Measurements from ENCODE around the gene DNAJC12.
"Not testable (repeated sequence)": the region's sequence is repeated elsewhere in the genome, so short reads cannot be mapped to it uniquely, and the experiment has no call there.

Gene DNAJC12

DNA sequence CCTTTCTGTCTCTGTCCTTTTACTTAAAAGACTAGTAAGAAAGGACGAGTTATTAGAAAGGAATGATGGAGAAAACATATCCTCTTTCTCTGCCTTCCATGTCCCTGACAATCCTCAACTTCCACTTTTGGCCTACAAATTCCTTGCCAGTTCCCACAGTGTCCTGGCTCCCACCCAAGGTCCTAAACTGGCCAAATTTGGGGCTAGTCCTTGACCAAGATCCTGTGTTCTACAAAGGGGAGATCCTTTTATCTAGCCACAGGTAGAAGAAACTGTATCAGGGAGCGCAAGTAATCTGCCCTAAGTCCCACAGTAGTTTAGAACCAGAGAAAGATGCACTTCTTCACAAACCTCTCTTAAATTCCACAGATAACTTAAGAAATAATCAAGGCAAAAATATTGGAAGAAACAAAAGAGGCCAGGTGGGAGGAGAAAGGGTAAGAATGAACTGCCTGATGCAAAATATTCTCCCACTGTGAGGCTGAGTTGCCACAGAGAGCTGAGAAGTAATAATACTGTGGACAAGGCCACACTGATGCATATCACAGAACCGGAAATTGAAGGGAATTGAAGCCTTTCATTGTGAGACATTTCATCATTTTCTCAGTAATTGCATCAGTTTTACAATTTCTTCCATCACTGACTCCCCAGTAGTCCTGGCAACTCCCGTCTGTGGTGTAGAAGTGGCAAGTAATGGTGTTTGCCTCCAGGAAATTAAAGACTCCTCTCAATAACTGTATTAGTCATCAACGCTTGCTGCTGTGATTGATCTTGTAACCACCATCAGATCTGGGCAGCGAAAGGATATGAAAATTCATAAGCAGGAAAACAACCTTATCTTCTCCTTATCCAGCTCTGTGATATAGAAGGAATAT lies 47.2 kb downstream of the DNAJC12 start:
- no peak for DNase-seq

DNA sequence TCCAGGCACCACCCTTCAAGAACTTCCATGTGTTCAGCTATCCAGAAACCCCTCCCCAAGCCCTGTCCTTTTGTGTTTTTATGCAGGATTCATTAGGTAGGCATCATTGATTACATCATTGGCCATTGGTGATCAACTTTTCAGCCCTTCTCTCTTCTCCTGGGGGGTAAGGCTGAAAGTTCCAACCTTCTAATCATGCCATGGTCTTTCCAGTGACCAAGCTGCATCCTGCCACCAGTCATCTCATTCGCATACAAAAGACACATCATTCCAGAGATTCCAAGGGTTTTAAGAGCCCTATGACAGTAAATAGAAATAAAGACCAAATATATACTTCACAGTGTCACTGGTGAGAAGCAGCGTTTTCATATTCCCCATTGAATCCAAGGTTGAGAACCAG lies 48.2 kb downstream of the DNAJC12 start:
- no peak for DNase-seq

DNA sequence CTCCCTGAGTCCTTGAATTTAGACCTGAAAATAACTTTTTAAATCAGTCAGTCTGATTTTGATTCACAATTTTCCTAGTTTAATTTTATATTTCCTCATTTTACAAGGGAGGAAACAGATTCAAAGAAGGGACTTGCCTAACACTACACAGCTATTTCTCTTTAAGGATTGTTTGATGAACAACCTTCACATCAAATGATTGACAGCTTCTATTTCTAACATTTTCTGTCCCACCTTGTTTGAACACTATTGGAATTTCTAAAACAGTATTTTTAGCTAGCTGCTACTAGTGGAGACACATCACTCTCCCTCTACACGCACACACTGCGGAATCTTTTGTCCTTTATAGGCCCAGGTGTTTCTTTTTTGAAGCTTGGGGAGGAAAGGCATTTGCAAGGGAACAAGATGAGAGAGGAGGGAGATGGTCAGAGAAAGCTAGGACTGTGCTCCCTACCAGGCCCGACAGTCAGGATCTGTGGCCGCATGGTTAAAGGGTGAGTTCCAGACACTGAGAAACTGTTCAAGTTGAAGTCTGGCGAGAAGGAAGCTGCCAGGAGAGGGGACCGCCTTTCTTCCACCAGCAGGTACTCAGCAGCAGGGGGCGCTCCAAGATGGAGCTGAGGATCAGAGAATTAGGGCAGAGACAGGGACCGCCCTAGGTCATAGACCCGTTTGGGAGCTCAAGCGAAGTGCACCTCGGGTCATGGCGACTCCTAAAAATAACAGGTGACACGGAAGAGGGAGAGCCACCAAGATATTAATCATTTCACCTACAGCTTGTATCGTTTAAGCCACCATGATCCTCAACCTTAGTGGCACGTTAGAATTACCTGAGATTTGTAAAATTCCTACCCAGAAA lies 49.7 kb downstream of the DNAJC12 start:
- no peak for DNase-seq

DNA sequence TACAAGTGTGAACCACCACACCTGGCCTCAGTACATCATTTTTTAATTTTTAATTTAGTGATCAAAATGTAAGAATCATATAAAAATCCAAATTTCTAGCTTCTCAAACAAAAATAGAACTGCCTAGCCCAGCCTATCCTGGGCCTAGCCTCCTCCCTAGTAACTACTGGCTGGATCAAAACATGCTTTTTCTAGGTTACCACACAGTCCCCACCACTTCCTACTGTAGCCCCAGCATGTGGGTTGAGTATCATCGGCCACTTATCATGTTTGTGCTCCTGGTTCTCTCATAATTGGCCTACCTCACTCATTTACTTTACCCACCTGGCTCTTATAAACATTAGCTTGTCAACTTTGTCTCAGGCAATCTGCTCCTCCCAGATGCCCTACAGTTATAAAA lies 52.9 kb downstream of the DNAJC12 start:
- peak; percentile 10 for DNase-seq

DNA sequence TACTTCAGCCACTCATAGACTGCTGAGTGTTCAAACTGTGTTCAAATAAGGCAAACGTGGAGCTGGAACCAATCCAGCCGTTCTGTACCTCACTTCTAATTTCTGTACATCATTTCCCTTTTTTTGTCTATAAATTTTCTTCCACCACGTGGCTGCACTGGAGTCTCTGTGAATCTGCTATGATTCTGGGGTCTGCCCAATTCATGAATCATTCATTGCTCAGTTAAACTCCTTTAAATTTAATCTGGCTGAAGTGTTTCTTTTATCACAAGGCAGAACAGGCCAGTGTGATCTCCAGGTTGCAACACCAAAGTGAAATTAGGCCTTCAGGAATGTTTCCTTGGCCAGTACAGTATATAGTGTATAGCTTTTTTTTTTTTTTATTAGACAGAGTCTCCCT lies 53.5 kb downstream of the DNAJC12 start:
- no peak for DNase-seq

DNA sequence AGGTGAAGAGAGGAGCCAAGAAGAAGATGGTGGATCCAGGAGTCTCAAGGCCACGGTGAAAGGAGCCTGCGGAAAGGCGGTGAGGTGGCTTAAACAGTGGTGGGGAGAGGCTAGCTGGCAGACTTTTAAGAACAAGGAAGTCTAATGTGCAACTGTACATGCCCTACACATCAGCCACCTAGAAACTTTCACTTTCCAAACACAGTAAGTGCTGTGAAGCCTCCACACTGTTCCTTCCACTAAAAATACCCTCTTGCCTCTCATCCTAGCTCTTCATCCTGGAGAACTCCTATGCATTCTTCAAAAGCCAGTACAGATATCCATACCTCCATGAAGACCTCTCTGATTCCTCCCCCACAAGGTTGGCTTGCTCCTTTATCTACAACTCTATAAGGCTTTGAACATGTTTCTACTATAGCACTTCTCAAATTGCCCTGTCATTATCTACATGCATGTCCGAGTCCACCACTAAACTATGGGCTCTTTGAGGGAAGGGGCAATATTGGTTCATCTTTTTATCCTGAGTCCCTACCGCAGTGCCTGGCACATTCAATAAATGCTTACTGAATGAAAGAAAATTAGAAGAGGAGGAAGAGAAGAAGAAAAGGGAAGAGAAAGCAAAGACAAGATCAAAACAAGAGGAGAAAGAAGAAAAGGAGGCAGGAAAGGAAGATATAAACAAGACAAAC lies 54.2 kb downstream of the DNAJC12 start:
- DNase-seq, result no peak

DNA sequence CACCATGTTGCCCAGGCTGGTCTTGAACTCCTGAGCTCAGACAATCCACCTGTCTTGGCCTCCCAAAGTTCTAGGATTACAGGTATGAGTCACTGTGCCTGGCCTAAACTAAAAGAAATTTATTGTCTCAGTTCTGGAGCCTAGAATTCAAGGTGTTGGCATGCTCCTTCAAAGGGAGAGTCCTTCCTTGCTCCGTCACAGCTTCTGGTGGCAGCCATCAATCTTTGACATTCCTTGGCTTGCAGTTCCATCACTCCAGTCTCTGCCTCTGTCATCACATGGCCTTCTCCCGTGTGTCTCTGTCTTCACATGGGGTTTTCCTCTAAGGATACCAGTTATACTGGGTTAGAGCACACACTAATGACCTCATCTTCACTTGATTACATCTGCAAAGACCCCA lies 55.5 kb downstream of the DNAJC12 start:
- DNase-seq, result no peak

DNA sequence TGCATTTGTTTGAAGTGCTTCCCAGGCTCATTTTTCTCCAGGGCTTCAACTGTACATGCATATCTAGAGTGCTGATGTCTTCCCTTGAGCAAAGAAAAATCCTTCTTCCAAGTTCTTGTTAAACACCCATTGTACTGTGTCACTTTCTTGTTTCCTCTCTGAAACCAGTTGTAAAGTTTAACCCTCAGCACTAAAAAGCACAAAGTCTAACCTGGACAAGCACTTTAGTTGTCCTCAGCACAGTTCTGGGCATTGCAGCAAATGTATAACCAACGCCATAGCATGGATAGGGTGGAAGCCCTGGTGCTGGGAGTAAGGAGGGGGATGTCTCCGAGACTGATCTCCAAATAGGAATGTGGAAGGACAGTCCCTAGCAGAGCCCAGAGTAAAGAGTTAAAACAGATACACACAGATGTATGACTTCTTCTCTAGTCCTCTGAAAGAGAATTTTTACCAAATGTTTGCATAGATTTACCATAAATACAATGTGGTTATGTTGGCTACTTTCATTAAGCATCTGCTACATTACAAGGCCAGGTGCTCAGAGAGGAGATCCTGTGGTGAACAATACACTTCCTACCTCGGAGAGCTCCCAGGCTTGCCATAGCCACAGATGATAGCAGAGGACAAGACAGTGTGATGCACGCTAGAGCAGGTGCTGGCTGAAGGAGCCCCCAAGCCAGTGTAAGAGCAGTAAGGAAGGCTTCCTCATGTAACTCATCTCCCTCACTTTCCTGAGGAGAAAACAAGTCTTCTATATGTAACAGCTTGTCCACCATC lies 57.0 kb downstream of the DNAJC12 start:
- no peak for DNase-seq

DNA sequence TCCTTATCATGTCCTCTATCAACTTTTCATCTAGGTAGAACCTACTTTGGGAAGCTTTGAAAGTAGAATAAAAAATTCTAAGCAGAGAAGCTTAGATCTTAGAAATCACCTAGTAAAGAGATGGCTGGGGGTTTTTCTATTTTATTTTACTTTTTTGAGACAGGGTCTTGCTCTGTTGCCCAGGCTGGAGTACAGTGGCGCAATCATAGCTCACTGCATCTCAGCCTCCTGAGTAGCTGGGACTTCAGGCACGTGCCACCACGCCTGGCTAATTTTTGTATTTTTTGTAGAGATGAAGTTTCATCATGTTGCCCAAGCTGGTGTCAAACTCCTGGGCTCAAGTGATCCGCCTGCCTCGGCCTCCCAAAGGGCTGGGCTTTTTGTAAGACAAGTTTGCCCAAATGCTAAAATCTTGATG lies 57.8 kb downstream of the DNAJC12 start:
- DNase-seq, result not testable (repeated sequence)

DNA sequence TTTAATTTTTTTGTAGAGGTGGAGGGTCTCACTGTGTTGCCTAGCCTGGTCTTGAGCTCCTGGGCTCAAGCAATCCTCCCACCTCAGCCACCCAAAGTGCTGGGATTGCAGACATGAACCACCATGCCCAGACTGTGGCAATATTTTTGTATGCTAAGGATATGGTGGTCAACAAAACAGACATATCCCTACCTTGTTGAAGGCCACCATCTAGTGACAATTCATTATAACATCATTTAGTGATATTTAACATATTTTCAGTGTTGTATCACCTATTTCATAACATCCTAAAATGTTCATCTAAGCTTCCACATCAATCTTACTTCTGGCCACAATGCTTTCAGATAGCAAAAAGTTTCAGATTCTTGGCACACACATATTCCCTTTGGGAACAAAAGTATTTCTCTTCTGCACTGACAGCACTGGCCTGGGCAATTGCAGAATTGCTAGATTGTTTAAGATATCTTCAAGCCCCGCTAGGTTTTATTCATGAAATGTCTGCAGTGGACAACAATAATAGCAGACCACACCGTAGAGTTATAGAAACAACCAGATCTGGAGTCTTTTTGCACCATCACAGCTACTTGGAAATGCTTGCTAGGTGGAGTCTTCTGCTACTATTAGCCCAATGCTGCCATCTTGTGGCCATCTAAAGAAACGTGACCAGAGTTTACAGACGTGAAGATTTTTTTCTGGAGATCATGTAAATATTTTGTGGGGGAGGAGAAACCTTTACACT lies 58.4 kb downstream of the DNAJC12 start:
- DNase-seq, result peak; percentile 8

DNA sequence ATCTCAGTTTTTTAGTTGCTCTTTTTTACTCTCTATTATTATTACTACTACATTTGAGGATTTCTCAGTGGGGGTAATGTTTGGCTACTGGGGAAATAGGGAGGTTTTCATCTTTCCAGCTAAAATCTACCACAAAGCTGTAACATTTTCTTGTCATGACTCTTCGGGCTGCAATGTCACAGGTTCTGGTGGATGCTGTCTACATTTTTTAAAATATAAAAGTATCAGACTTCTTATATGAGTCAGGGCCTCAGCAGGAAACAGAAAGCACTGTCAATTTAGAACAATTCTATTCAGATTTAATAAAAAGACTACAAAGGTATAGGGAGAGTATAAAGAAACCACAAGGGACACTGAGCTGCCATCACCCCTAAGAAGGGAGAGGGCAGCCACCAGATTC lies 61.6 kb downstream of the DNAJC12 start:
- DNase-seq, result no peak

DNA sequence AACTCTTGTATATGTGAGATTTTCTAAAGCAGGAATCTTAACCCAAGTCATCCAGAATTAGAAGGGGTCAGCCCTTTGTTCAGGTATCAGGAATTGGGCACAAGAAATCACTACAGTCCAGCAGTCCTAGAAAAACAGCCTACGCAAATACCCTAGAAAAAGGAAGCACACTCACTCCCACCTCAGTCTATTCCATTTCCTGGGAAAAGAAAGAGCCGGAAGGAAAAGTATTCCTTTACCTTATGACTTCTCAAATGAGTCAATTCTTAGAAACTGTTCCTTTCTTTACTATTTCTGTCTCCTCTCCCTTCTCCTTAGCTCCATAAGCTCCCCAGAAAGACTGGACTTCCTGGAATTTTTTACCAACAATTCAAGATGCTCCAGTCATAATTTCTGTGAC lies 62.7 kb downstream of the DNAJC12 start:
- no peak for DNase-seq

DNA sequence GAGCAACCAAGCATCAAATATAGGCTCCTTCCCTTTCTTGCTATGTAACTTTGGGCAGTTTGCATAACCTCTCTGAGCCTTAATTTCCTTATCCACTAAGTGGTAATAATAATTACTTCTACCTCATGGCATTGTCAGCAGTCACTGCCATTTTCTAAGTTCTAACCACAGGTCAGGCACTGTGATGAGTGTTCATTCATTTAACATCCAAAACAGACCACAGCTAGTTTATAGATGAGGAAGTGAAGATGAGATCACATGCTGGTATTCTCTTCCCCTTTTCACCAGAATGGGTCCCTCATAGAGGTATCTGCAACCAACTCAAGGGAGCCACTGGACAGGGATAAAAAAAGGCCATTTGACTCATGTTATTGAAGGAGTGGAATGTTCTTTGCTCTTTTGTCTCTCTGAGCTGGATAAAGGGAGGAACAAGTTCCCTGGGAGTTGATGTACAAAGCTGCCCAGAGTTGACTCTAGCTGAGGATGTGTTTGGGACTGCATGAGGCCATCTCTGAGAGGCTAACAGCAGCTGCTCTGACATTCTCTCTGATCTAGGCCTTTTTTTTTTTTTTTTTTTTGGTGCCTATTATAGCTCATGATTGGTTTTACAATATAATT lies 65.0 kb downstream of the DNAJC12 start:
- no peak for DNase-seq

DNA sequence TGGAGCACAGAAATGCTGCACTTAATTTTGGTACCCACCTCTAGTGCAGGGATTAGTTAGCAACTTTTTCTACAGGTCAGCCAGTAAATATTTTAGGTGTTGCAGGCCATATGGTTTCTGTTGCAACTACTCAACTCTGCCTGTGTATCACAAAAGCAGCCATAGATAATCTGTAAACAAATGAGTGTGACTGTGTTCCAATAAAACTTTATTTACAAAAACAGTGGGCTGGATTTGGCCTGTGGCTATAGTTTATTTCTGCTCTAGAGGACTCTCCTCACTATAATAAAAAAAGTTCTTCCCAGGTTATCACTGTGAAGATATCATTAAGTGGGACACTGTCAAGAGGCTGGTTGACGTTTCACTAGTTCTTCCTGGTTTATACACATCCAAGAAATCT lies 65.8 kb downstream of the DNAJC12 start:
- no peak for DNase-seq

DNA sequence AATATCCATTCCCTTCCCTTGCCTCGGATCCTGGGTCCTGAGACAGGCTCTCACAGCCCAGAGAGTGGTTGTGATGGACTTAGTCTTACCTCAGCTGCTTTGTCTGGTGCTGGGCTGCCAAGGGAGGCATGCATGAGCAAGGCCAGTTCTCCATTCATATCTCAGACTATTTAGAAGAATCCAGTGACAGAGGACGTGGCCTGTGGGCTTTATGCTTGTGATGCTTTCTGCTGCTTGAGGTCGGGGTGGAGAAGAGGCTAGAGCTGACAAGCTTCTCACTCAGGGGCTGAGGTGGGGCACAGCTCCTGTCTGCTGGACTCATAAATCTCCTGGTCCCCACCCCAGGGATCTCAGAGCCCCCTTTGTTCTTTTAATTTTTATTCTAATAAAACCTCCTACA lies 66.8 kb downstream of the DNAJC12 start:
- DNase-seq, result no peak

DNA sequence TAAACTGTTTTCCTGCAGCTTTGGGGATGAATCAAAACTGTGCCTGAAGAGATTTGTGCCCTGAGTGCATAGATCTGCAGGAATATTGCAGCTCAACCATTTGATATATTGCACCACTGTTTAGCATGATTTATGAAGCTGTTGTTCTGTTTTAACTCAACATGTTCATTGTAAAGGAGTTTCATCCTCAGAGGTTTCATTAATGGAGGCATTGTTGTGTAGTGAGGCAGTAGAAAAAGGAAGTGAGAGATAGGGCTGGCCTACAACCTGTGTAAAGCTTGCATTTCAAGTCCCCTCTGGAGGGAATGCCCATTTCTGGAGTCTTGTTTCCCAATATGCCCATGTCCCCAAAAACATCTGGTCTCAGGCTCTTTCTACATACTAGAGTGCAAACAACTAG lies 67.5 kb downstream of the DNAJC12 start:
- no peak for DNase-seq

DNA sequence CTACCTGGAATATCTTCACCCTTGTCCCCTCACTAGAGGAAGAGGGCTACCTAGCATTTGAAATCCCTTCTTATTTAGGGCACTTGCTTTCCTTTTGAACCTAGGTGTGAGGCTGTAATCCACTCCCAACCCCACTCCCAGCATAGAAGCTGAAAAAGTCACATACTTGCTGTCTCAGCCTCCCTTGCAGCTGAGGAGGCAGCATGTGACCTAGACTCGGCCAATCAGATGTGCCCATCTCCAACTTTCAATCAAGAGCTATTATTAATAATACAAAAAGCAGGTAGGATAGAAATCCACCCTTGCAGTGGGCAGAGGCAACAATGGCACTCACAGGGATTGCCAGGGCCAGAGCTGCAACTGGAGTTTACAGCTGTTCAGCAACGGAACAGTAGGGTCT lies 70.7 kb downstream of the DNAJC12 start:
- no peak for DNase-seq

DNA sequence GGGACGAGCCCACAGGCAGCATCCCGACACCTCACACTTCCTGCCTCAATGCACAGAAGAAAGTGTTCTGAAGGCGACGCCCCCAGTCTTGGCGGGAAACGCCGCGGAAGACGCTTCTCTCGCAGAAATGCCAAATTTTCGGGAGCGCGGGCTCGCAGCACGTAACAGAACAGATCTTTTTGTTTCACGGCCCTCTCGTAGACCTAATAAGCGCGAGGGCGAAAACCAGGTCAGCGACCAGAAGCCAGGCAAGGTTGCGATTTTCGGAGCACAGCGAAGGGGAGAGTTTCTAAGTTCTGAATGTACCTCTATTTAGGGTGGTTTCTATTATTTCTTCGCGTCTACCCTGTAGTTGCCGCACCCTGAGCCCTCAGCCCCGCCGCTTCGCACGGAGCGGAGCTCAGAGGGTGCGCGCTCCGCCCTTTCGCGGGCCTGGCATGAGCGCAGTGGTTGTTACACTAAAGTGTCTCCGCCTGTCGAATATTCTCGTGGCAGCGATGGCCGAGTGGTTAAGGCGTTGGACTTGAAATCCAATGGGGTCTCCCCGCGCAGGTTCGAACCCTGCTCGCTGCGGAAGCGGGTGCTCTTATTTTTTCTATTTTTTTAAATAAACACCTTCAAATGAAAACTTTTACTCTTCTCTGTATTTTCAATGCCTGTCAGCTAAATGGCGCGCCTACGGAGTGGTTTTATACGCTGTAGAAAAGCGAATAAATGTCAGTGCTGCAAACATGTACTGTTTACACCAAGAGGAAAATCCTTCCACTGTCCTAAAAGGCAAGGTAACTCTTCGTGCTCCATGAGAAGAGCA lies 73.8 kb downstream of the DNAJC12 start:
- DNase-seq, result peak; percentile 52

DNA sequence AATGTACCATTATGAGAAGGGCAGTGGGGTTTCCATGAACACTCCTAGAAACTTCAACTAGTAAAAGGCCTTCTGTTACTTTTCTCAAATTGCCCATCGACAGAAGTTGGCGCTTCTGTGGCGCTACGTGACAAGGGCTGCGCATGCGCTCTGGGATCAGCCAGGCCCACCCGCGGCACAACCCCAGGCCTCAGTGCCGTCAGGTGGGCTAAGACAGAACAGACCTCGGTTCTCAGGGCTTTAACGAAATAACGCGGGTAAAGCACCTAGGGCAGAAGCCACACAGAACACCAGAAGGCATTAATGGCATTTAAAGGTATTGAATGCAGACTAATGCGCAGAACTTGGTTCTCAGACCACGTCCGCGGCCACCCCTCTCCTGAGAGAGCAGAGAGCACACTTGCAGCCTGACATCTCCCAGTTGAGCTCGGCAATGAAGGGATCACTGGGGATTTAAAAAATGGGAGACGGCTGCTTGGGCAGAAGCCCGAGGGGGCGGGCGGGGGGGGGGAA lies 74.4 kb downstream of the DNAJC12 start:
- DNase-seq, result peak; percentile 58

DNA sequence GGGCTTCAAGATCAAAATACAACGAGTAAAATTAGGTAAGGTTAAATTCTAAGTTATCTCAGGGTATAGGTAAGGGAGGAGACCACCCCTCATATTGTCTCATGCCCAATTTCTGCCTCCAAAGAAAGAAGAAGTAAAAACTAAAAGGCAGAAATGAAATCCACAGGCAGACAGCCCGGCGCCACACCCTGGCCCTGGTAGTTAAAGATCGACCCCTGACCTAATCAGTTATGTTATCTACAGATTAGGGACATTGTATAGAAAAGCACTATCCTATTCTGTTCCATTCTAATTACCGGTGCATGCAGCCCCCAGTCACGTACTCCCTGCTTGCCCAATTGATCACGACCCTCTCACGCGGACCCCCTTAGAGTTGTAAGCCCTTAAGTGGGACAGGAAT lies 75.4 kb downstream of the DNAJC12 start:
- not testable (repeated sequence) for DNase-seq

All from NCI-H1417 treated with DMSO at 0.1 percent for 48 hours (cell line).